PC-3 (cell line): ENCODE results near the gene PFKL. TPM values are rescaled to one million over a fixed set of nuclear protein-coding genes. Genes with fewer than 3 reads are reported as not detected.

ENCODE experiments used
- ATAC-seq: fragments of 200-7000 bp; cut with Tn5 transposase; 2 replicates; pipeline ENCODE4 v1.9.1; 2020; ENCODE audit warnings: mild to moderate bottlenecking, moderate library complexity
- BruUV-seq: library from RNA; stranded (reverse); fragments of 400-500 nt; replicated peaks from 2 replicates; lab custom pipeline; 2021; lab: Mats Ljungman, UMichigan
- CTCF ChIA-PET: fragments of 300-600 bp; sonication (Branson Sonifier 250); formaldehyde crosslinking; loops from one replicate; lab custom pipeline; 2022; ENCODE audit warnings: antibody characterized with exemption; lab: Charles Lee
- POLR2A ChIA-PET: fragments of 300-600 bp; sonication (Branson Sonifier 250); formaldehyde crosslinking; loops from one replicate; lab custom pipeline; 2022; ENCODE audit warnings: antibody characterized with exemption; ENCODE audit not compliant: unreplicated experiment; lab: Charles Lee
- DNase-seq: peaks from one replicate; pipeline ENCODE4 v3.0.0-alpha.2; 2015
- H2AFZ ChIP-seq: fragments of 300-600 bp; sonication (generic); 2 replicates; pipeline ENCODE4 v1.6.0; 2016; ENCODE audit warnings: antibody characterized with exemption, low read length
- H3F3A ChIP-seq: fragments of 300-600 bp; sonication (generic); one replicate; pipeline ENCODE4 v1.6.0; 2017; ENCODE audit warnings: antibody characterized with exemption, low read length, control low read depth, mild to moderate bottlenecking; ENCODE audit not compliant: unreplicated experiment
- H3K27ac ChIP-seq: fragments of 300-600 bp; sonication (generic); 2 replicates; pipeline ENCODE4 v1.5.1; 2016; ENCODE audit warnings: mild to moderate bottlenecking, low read length
- H3K27me3 ChIP-seq: fragments of 300-600 bp; sonication (generic); 2 replicates; pipeline ENCODE4 v1.6.1; 2016; ENCODE audit warnings: low read length, mixed read lengths
- H3K36me3 ChIP-seq: fragments of 300-600 bp; sonication (generic); 2 replicates; pipeline ENCODE4 v1.6.1; 2016; ENCODE audit warnings: low read depth, mixed run types, low read length, mixed read lengths
- H3K4me1 ChIP-seq: fragments of 300-600 bp; sonication (generic); 2 replicates; pipeline ENCODE4 v1.5.1; 2016; ENCODE audit warnings: low read length; ENCODE audit not compliant: insufficient read depth
- H3K4me2 ChIP-seq: fragments of 300-600 bp; sonication (generic); 2 replicates; pipeline ENCODE4 v1.6.0; 2016; ENCODE audit warnings: low read length
- H3K4me3 ChIP-seq: fragments of 300-600 bp; sonication (generic); 2 replicates; pipeline ENCODE4 v1.5.1; 2016; ENCODE audit warnings: mild to moderate bottlenecking, low read length, mixed read lengths
- H3K79me2 ChIP-seq: fragments of 300-600 bp; sonication (generic); 2 replicates; pipeline ENCODE4 v1.6.1; 2017; ENCODE audit warnings: low read length, mixed read lengths
- H3K9ac ChIP-seq: fragments of 300-600 bp; sonication (generic); 2 replicates; pipeline ENCODE4 v1.6.0; 2016; ENCODE audit warnings: mild to moderate bottlenecking, low read length
- H3K9me2 ChIP-seq: fragments of 300-600 bp; sonication (generic); replicated peaks from 2 replicates; pipeline ENCODE4 v1.6.1; 2016; ENCODE audit warnings: mixed run types, low read length, mixed read lengths
- H3K9me3 ChIP-seq: fragments of 300-600 bp; sonication (generic); 2 replicates; pipeline ENCODE4 v1.6.1; 2016; ENCODE audit warnings: low read length, mixed read lengths
- H4K20me1 ChIP-seq: fragments of 300-600 bp; sonication (generic); 2 replicates; pipeline ENCODE4 v1.6.1; 2016; ENCODE audit warnings: low read length, mixed read lengths
- EZH2 ChIP-seq: fragments of 300-600 bp; sonication (generic); IDR thresholded peaks from one replicate; pipeline ENCODE4 v1.6.1; 2017; ENCODE audit warnings: antibody characterized with exemption, mild to moderate bottlenecking, low read length; ENCODE audit not compliant: unreplicated experiment
- EZH2phosphoT487 ChIP-seq: fragments of 300-600 bp; sonication (generic); IDR thresholded peaks from 2 replicates; pipeline ENCODE4 v1.6.1; 2018; ENCODE audit warnings: mild to moderate bottlenecking, antibody characterized with exemption, low read length, borderline replicate concordance
- intact Hi-C: fragments of 100-400 bp; cut with micrococcal nuclease; formaldehyde crosslinking; loops from 2 replicates; pipeline ENCODE4 v1.9.0; 2023
- total RNA-seq: library from RNA; depleted of rRNA; stranded (reverse); fragments of >200 nt; gene quantifications from 2 replicates; pipeline ENCODE4 v1.2.3, GENCODE V29; 2014
- TF ChIP-seq, protein P1 (sequence below): fragments of 300-600 bp; sonication (generic); conservative IDR thresholded peaks from 2 replicates; pipeline ENCODE4 v1.5.1; 2017; ENCODE audit warnings: antibody characterized with exemption, low read depth, mild to moderate bottlenecking, low read length

The PFKL gene
- total RNA-seq, 1 experiment from 2014 or later: 223 TPM

DNA sequence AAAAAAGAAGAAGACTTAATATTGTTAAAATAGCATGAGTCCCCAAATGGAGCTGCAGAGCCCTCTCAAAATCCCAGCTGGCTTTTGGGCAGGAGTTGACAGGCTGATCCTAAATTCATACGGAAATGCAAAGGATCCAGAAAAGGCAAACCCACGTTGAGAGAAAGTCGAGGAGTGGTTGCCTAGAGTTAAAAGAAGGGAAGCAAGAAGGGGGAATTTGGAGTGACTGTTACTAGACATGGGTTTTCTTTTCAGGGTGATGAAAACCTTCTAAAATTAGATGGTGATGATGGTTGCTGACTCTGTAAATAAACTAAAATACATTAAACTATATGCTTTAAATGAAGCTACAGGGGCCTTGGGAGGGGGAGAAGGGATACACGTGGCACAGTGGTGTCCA is 39.8 kb upstream of the PFKL start:
- ChIA-PET POLR2A (no interaction called here), CTCF (no interaction called here)
- intact Hi-C loops: no loop called here
- Histone ChIP-seq H3K27me3 (no peaks in the 10 kb centered on the region), H3K4me3 (no peak overlapping the region), H4K20me1 (no peaks in the 10 kb centered on the region), H3F3A (no peaks in the 10 kb centered on the region), H3K27ac (no peak overlapping the region), H3K36me3 (no peaks in the 10 kb centered on the region), H3K4me1 (no peaks in the 10 kb centered on the region), H3K79me2 (no peaks in the 10 kb centered on the region), H3K9ac (no peak overlapping the region), H3K9me3 (no peaks in the 10 kb centered on the region), H3K9me2 (no peaks in the 10 kb centered on the region), H3K4me2 (no peak overlapping the region), H2AFZ (no peak overlapping the region)
- no peak for DNase-seq
- ATAC-seq: no peak
- no TSS peak for BruUV-seq
- TF ChIP-seq EZH2: no peak
- TF ChIP-seq EZH2phosphoT487: no peak
- TF ChIP-seq, protein P1, sequence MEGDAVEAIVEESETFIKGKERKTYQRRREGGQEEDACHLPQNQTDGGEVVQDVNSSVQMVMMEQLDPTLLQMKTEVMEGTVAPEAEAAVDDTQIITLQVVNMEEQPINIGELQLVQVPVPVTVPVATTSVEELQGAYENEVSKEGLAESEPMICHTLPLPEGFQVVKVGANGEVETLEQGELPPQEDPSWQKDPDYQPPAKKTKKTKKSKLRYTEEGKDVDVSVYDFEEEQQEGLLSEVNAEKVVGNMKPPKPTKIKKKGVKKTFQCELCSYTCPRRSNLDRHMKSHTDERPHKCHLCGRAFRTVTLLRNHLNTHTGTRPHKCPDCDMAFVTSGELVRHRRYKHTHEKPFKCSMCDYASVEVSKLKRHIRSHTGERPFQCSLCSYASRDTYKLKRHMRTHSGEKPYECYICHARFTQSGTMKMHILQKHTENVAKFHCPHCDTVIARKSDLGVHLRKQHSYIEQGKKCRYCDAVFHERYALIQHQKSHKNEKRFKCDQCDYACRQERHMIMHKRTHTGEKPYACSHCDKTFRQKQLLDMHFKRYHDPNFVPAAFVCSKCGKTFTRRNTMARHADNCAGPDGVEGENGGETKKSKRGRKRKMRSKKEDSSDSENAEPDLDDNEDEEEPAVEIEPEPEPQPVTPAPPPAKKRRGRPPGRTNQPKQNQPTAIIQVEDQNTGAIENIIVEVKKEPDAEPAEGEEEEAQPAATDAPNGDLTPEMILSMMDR: no peak

DNA sequence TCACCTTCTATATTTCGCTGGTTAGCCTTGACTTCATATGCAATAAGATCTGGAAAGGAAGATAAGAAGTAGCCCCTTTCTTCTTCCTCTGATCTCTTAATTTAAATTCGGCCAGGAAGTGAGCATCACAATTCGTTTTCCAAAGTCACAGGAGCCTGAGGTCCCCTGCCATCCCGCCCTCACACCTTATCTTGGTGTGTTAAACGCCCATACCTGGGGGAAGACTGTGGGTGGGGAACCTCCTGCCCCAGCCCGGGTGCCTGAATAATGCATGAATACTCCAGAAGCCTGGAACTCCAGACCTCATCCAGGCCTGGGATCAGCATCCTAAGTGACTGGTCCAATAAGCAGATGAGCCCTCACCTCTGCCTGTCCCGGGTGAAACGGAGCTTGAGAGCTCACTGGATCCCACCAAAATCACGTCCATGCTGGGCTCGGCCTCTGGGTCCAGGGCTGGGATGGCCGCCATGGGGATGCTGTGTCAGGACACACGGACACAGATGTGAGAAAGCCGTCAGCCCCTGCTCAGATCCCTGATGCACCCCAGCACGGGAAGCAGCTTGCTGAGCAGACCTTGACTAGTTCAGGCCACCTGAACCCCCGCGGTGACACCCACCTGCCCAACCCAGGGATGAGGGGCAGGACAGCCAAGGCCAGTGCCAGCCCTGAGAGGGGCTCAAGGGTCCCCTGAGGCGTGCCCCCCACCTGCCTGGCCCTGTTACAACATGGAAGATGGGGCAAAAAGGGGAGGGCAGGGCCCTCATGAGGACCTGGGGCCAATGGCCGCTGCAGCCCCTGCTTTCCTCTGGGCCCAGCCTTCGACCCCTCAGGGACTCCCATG is 38.8 kb upstream of the PFKL start:
- H4K20me1 ChIP-seq: no peaks in the 10 kb centered on the region
- no peak overlapping the region for H3K4me3 ChIP-seq
- no peak overlapping the region for H3K4me2 ChIP-seq
- TF ChIP-seq EZH2 (no peak), EZH2phosphoT487 (no peak)
- TF ChIP-seq, protein P1: no peak
- H3K79me2 ChIP-seq: no peaks in the 10 kb centered on the region
- POLR2A ChIA-PET: no interaction called here
- H3K27ac ChIP-seq: no peak overlapping the region
- H2AFZ ChIP-seq: no peak overlapping the region
- H3K9me3 ChIP-seq: no peaks in the 10 kb centered on the region
- H3K36me3 ChIP-seq: no peaks in the 10 kb centered on the region
- H3K4me1 ChIP-seq: no peaks in the 10 kb centered on the region
- H3K9me2 ChIP-seq: no peaks in the 10 kb centered on the region
- no peaks in the 10 kb centered on the region for H3K27me3 ChIP-seq
- BruUV-seq: no TSS peak
- no peak overlapping the region for H3K9ac ChIP-seq
- no peaks in the 10 kb centered on the region for H3F3A ChIP-seq
- intact Hi-C loops: no loop called here
- CTCF ChIA-PET: no interaction called here
- DNase-seq: no peak
- ATAC-seq: no peak

DNA sequence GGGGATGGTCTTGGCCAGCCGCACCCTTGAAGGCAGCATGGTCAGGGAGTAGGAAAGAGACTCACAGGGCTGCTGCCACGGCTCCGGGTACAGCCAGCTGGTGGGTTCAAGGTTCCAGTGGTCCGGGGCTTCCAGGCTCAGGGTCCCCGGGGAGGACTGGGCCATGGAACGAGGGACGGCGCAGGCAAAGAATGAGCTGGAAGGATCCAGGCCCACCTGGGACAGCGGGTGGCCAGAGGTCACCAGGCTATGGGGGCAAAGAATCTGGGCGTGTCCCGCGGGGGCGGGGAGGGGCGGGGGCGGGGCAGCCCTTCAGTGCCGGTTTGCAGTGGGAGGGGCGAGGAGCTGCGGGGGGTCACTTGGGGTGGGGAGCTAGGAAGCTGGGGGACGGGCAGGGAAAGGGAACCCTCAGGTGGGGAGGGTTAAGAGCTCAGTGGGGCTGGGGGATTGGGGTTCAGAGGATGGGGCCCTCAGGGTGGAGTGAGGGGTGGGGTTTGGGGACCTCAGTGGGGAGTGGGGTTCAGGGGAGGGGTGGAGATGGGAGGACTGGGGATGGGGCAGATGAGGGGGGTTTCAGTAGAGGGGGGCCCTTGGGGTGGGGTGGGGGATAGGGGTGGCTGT is 38.1 kb upstream of the PFKL start, which contains the start of gene DNMT3L:
TSS of gene DNMT3L (minus strand) at position 223 of the 621 bp plus-strand sequence. CDS start 638 bp downstream, outside the sequence.
- no peak for TF ChIP-seq EZH2phosphoT487
- TF ChIP-seq, protein P1: no peak
- no peak for TF ChIP-seq EZH2
- Histone ChIP-seq H3K4me2 (no peak within 1 kb of the TSS), H3K9ac (no peak within 1 kb of the TSS), H2AFZ (no peak within 1 kb of the TSS), H3K4me3 (no peak within 1 kb of the TSS), H3K27me3 (no peaks in the 10 kb centered on the region), H3K36me3 (no peaks in the 10 kb centered on the region), H3K79me2 (no peaks in the 10 kb centered on the region), H3K9me2 (no peaks in the 10 kb centered on the region), H3K4me1 (no peaks in the 10 kb centered on the region), H3K27ac (no peak within 1 kb of the TSS), H3K9me3 (no peaks in the 10 kb centered on the region), H3F3A (no peaks in the 10 kb centered on the region), H4K20me1 (no peaks in the 10 kb centered on the region)
- ATAC-seq (no peak), DNase-seq (no peak)
- intact Hi-C loops: no loop called here
- CTCF ChIA-PET: no interaction called here
- POLR2A ChIA-PET: no interaction called here
- BruUV-seq: no TSS peak
